Keratinocyte (primary cell): ENCODE results near the gene SMG7. TPM values are rescaled to one million over a fixed set of nuclear protein-coding genes. Genes with fewer than 3 reads are reported as not detected.
A peak's percentile ranks its signal among the peaks of the same experiment; 100 is the strongest.

ENCODE experiments used
- DNase-seq: peaks from one replicate; pipeline ENCODE4 v3.0.0-alpha.2; 2011; ENCODE audit warnings: low read depth, missing footprints, low spot score
- FAIRE-seq: peaks from 2 replicates; lab custom pipeline; 2011; peaks lifted over from hg19 to GRCh38; lab: Jason Lieb, UNC
- H2AFZ ChIP-seq: 2 replicates; pipeline ENCODE4 v1.6.0; 2012; ENCODE audit warnings: low read length, control low read depth, inconsistent platforms; ENCODE audit not compliant: control insufficient read depth
- H3K27ac ChIP-seq: 2 replicates; pipeline ENCODE4 v1.5.1; 2011; ENCODE audit warnings: low read length; ENCODE audit not compliant: control insufficient read depth, insufficient read depth
- H3K27me3 ChIP-seq: 3 replicates; pipeline ENCODE4 v1.6.0; 2011; ENCODE audit warnings: low read length; ENCODE audit not compliant: control insufficient read depth, insufficient read depth; ENCODE audit errors: extremely low read depth
- H3K36me3 ChIP-seq, 2 experiments: 2 replicates in 1 of 2; 3 replicates in 1 of 2; pipeline ENCODE4 v1.5.1; 2011; ENCODE audit warnings: low read length in 2 of 2, mild to moderate bottlenecking in 1 of 2; ENCODE audit not compliant: control insufficient read depth in 2 of 2, insufficient read depth in 2 of 2; ENCODE audit errors: extremely low read depth in 1 of 2
- H3K4me1 ChIP-seq: 3 replicates; pipeline ENCODE4 v1.5.1; 2011; ENCODE audit warnings: low read length; ENCODE audit not compliant: control insufficient read depth, insufficient read depth; ENCODE audit errors: extremely low read depth
- H3K4me2 ChIP-seq: 3 replicates; pipeline ENCODE4 v1.6.0; 2011; ENCODE audit warnings: low read depth, low read length; ENCODE audit not compliant: control insufficient read depth, insufficient read depth; ENCODE audit errors: extremely low read depth
- H3K4me3 ChIP-seq, 3 experiments: fragments of 200-600 bp in 1 of 3; sonication (generic) in 1 of 3; 2 replicates in 2 of 3; 3 replicates in 1 of 3; pipeline ENCODE4 v1.5.1; 2011 to 2016; ENCODE audit warnings: low read length in 3 of 3, mild to moderate bottlenecking in 3 of 3, control low read depth in 2 of 3, inconsistent platforms in 1 of 3, low read depth in 1 of 3, mixed read lengths in 1 of 3, mixed run types in 1 of 3, moderate library complexity in 1 of 3; ENCODE audit not compliant: control insufficient read depth in 2 of 3, insufficient read depth in 2 of 3; ENCODE audit errors: extremely low read depth in 1 of 3
- H3K79me2 ChIP-seq: 2 replicates; pipeline ENCODE4 v1.6.0; 2012; ENCODE audit warnings: low read length; ENCODE audit not compliant: control insufficient read depth, insufficient read depth
- H3K9ac ChIP-seq: 3 replicates; pipeline ENCODE4 v1.6.0; 2011; ENCODE audit warnings: low read length; ENCODE audit not compliant: control insufficient read depth, insufficient read depth; ENCODE audit errors: extremely low read depth
- H3K9me1 ChIP-seq: 3 replicates; pipeline ENCODE4 v1.6.0; 2011; ENCODE audit warnings: low read length; ENCODE audit not compliant: control insufficient read depth, insufficient read depth; ENCODE audit errors: extremely low read depth
- H3K9me3 ChIP-seq: 2 replicates; pipeline ENCODE4 v1.5.1; 2012; ENCODE audit warnings: low read depth, low read length; ENCODE audit not compliant: control insufficient read depth
- H4K20me1 ChIP-seq: 3 replicates; pipeline ENCODE4 v1.6.0; 2011; ENCODE audit warnings: low read length; ENCODE audit not compliant: control insufficient read depth, insufficient read depth; ENCODE audit errors: extremely low read depth
- EZH2 ChIP-seq: IDR thresholded peaks from one replicate; pipeline ENCODE4 v1.6.1; 2012; ENCODE audit warnings: inconsistent platforms, mild to moderate bottlenecking, low read length, moderate library complexity
- dilution Hi-C: fragments of 300-500 bp; cut with MboI; formaldehyde crosslinking; loops from one replicate; pipeline ENCODE4 v1.7.0; 2020; ENCODE audit warnings: low sequenced_read_pairs; ENCODE audit not compliant: extremely low pct_ligation_motif_present
- polyA plus RNA-seq, 5 experiments: library from polyadenylated mRNA; depleted of rRNA in 3 of 5; stranded (reverse) in 3 of 5; stranded (forward) in 1 of 5; unstranded in 1 of 5; fragments of >200 nt; gene quantifications; 1 replicate in 1 of 5; 2 replicates in 3 of 5; 3 replicates in 1 of 5; pipeline versions ENCODE4 v1.2.1 to v1.2.3, GENCODE V29; 2011 to 2012; ENCODE audit warnings: missing spikeins in 2 of 5, low read depth in 1 of 5, low replicate concordance in 1 of 5
- TF ChIP-seq, protein P1 (sequence below), 3 experiments: IDR thresholded peaks in 1 of 3; conservative IDR thresholded peaks in 1 of 3; optimal IDR thresholded peaks in 1 of 3; 2 replicates in 2 of 3; 3 replicates in 1 of 3; pipeline versions ENCODE3 to v1.5.1; 2011; ENCODE audit warnings: low read length in 3 of 3, mild to moderate bottlenecking in 3 of 3, moderate library complexity in 2 of 3, control low read depth in 1 of 3, inconsistent platforms in 1 of 3; ENCODE audit not compliant: insufficient read depth in 2 of 3; ENCODE audit errors: extremely low read depth in 1 of 3

SMG7 gene
- polyA plus RNA-seq, 1 donor (not counting 4 experiments of a cell fraction or from before 2014, with no cell fraction given): 38.2 TPM

DNA sequence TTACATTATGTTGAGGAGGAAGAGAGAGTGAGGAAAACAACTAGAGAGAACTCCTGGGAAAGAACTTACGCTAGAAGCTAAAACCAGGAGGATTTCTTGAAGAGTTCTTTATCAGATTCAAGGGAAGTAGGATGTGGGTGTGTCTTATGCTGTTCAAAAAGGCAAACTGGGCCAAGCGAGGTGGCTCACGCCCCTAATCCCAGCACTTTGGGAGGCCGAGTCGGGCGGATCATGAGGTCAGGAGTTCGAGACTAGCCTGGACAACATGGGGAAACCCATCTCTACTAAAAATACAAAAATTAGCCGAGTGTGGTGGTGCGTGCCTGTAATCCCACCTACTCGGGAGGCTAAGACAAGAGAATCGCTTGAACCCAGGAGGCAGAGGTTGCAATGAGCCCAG is 23.1 kb downstream of the SMG7 start:
- H3K4me3 ChIP-seq: no peak overlapping the region
- no peaks in the 10 kb centered on the region for H3K9me3 ChIP-seq
- dilution Hi-C loops: no loop called here
- no peak overlapping the region for H2AFZ ChIP-seq
- FAIRE-seq: no peak
- H3K4me1 ChIP-seq: peaks cover 4% of the 10 kb centered on the region
- H3K9ac ChIP-seq: no peak overlapping the region
- DNase-seq: no peak
- no peaks in the 10 kb centered on the region for H3K9me1 ChIP-seq
- peaks cover 87% of the 10 kb centered on the region for H3K79me2 ChIP-seq
- H3K4me2 ChIP-seq: no peak overlapping the region
- no peaks in the 10 kb centered on the region for H3K36me3 ChIP-seq
- H3K27ac ChIP-seq: no peak overlapping the region
- H3K27me3 ChIP-seq: no peaks in the 10 kb centered on the region
- peaks cover 7% of the 10 kb centered on the region for H4K20me1 ChIP-seq
- TF ChIP-seq, protein P1, sequence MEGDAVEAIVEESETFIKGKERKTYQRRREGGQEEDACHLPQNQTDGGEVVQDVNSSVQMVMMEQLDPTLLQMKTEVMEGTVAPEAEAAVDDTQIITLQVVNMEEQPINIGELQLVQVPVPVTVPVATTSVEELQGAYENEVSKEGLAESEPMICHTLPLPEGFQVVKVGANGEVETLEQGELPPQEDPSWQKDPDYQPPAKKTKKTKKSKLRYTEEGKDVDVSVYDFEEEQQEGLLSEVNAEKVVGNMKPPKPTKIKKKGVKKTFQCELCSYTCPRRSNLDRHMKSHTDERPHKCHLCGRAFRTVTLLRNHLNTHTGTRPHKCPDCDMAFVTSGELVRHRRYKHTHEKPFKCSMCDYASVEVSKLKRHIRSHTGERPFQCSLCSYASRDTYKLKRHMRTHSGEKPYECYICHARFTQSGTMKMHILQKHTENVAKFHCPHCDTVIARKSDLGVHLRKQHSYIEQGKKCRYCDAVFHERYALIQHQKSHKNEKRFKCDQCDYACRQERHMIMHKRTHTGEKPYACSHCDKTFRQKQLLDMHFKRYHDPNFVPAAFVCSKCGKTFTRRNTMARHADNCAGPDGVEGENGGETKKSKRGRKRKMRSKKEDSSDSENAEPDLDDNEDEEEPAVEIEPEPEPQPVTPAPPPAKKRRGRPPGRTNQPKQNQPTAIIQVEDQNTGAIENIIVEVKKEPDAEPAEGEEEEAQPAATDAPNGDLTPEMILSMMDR (optimal IDR thresholded peaks at IDR 0.05 in 1 of 3, IDR thresholded peaks at IDR 0.05 in 1 of 3, conservative IDR thresholded peaks at IDR 0.05 in 1 of 3; ENCODE audit: extremely low read depth in 1 of 3, insufficient read depth in 2 of 3, low read length in 3 of 3): no peak
- no peak for TF ChIP-seq EZH2

- Histone ChIP-seq H3K79me2 (peaks cover 87% of the 10 kb centered on the region), H3K4me3 (no peak overlapping the region), H3K4me1 (peaks cover 4% of the 10 kb centered on the region), H3K9ac (no peak overlapping the region), H3K36me3 (no peaks in the 10 kb centered on the region), H3K9me3 (no peaks in the 10 kb centered on the region), H3K27me3 (no peaks in the 10 kb centered on the region), H3K9me1 (no peaks in the 10 kb centered on the region), H3K4me2 (no peak overlapping the region), H2AFZ (no peak overlapping the region), H4K20me1 (peaks cover 2% of the 10 kb centered on the region), H3K27ac (no peak overlapping the region)
- TF ChIP-seq, protein P1 (optimal IDR thresholded peaks at IDR 0.05 in 1 of 3, IDR thresholded peaks at IDR 0.05 in 1 of 3, conservative IDR thresholded peaks at IDR 0.05 in 1 of 3; ENCODE audit: extremely low read depth in 1 of 3, insufficient read depth in 2 of 3, low read length in 3 of 3): no peak
- no peak for TF ChIP-seq EZH2
- FAIRE-seq: peak; percentile 32
- dilution Hi-C loops: no loop called here
- no peak for DNase-seq
These were observed 24.9 kb downstream of the SMG7 start for GRCh38 chr1:183497218-183497617.
